Measurements from ENCODE around the gene ZSCAN20. TPM values are rescaled to one million over a fixed set of nuclear protein-coding genes. Genes with fewer than 3 reads are reported as not detected.

ZSCAN20 gene
- total and polyA plus RNA-seq, 7 donors, result 0.69 to 8.2 (median 5.8) TPM

GRCh38 chr1:33537885-33538284, 65.4 kb downstream of the ZSCAN20 start:
- H3K4me3 ChIP-seq, result no peak overlapping the region
- no peak overlapping the region for H3K27ac ChIP-seq
- no peaks in the 10 kb centered on the region for H3K27me3 ChIP-seq
- no peaks in the 10 kb centered on the region for H3K4me1 ChIP-seq
- DNase-seq, result no peak
- 93 to 98% methylated on average over 5 of the region's 5 CpGs for WGBS, 2 donors
- intact Hi-C loops (cut with DNase I), result no loop called here
- TF ChIP-seq POLR2AphosphoS5 (IDR thresholded peaks at IDR 0.05) (no peak), EP300 (IDR thresholded peaks at IDR 0.05) (no peak), POLR2A (IDR thresholded peaks at IDR 0.05) (no peak)
- TF ChIP-seq, protein P1, sequence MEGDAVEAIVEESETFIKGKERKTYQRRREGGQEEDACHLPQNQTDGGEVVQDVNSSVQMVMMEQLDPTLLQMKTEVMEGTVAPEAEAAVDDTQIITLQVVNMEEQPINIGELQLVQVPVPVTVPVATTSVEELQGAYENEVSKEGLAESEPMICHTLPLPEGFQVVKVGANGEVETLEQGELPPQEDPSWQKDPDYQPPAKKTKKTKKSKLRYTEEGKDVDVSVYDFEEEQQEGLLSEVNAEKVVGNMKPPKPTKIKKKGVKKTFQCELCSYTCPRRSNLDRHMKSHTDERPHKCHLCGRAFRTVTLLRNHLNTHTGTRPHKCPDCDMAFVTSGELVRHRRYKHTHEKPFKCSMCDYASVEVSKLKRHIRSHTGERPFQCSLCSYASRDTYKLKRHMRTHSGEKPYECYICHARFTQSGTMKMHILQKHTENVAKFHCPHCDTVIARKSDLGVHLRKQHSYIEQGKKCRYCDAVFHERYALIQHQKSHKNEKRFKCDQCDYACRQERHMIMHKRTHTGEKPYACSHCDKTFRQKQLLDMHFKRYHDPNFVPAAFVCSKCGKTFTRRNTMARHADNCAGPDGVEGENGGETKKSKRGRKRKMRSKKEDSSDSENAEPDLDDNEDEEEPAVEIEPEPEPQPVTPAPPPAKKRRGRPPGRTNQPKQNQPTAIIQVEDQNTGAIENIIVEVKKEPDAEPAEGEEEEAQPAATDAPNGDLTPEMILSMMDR (IDR thresholded peaks at IDR 0.05), result no peak
- H3K36me3 ChIP-seq, result no peaks in the 10 kb centered on the region
- no peaks in the 10 kb centered on the region for H3K9me3 ChIP-seq

DNA sequence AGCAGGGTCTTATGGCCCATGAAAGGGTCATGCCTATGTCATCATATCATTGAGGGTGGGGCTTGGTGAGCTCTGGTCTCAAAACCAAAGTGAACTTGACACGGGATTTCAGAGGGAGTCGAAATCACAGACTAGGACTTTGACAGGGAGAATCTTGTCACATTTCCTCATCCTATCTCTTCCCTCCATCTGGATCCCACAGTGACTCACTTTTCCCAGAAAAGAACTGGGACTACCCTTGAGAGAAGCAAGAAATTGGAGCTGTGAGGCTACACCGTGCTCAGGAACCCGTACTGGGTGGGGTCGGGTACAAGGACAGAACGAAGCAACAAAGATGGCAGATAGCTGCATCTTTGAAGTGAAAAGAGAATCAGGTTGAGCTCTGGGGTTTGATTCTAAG, 69.5 kb downstream of the ZSCAN20 start:
- intact Hi-C loops (cut with DNase I), result no loop called here
- WGBS, 2 donors, result 90 to 92% methylated on average over 6 of the region's 6 CpGs
- H3K27me3 ChIP-seq, result no peaks in the 10 kb centered on the region
- no peak overlapping the region for H3K27ac ChIP-seq
- no peak overlapping the region for H3K4me3 ChIP-seq
- no peak for DNase-seq
- TF ChIP-seq EP300 (IDR thresholded peaks at IDR 0.05), result no peak
- TF ChIP-seq, protein P1 (IDR thresholded peaks at IDR 0.05), result no peak
- H3K36me3 ChIP-seq, result no peaks in the 10 kb centered on the region
- H3K4me1 ChIP-seq, result no peaks in the 10 kb centered on the region
- no peaks in the 10 kb centered on the region for H3K9me3 ChIP-seq

Other genes with a start within 250 kb of the ZSCAN20 start
- gene ZNF362, start 216.2 kb upstream of the ZSCAN20 start, total RNA-seq, result 10 to 100 TPM; 11.2 to 18.8 (median 15.9) TPM
- gene ZNF362, start 216.2 kb upstream of the ZSCAN20 start, polyA plus RNA-seq, result 1 to 10 TPM; 3.5 to 9.3 (median 5.4) TPM
- not detected for gene A3GALT2, start 151.5 kb upstream of the ZSCAN20 start, total RNA-seq
- not detected for gene A3GALT2, start 151.5 kb upstream of the ZSCAN20 start, polyA plus RNA-seq
- gene PHC2, start 41.5 kb upstream of the ZSCAN20 start, total RNA-seq, result 100 to 1,000 TPM in 3 of 4 donors, 10 to 100 TPM in 1; 96.3 to 199 (median 124) TPM
- gene PHC2, start 41.5 kb upstream of the ZSCAN20 start, polyA plus RNA-seq, result 10 to 100 TPM; 56.2 to 96.3 (median 76.3) TPM